D721Med (cell line): ENCODE measurements around the gene CTNNA3.

Source experiments
- DNase-seq: peaks from one replicate; pipeline ENCODE4 v3.0.0; 2011; ENCODE audit warnings: low spot score; ENCODE audit not compliant: insufficient read length
- FAIRE-seq: peaks from 2 replicates; lab custom pipeline; 2011; peaks lifted over from hg19 to GRCh38; lab: Jason Lieb, UNC
- CTCF ChIP-seq: IDR thresholded peaks from 2 replicates; pipeline ENCODE4 v1.5.1; 2012; ENCODE audit warnings: mild to moderate bottlenecking, control low read depth; ENCODE audit not compliant: insufficient read depth; ENCODE audit errors: missing control alignments

Gene CTNNA3

GRCh38 chr10:66321723-66322665 is 1374.0 kb downstream of the CTNNA3 start:
- no peak for TF ChIP-seq CTCF
- DNase-seq (no peak), FAIRE-seq (no peak)

- TF ChIP-seq CTCF: no peak
- no peak for FAIRE-seq
- DNase-seq: no peak
Observed at GRCh38 chr10:66318761-66319160, 1377.2 kb downstream of the CTNNA3 start.

GRCh38 chr10:66307826-66308225 is 1388.2 kb downstream of the CTNNA3 start:
- TF ChIP-seq CTCF: no peak
- DNase-seq (no peak), FAIRE-seq (no peak)

DNA sequence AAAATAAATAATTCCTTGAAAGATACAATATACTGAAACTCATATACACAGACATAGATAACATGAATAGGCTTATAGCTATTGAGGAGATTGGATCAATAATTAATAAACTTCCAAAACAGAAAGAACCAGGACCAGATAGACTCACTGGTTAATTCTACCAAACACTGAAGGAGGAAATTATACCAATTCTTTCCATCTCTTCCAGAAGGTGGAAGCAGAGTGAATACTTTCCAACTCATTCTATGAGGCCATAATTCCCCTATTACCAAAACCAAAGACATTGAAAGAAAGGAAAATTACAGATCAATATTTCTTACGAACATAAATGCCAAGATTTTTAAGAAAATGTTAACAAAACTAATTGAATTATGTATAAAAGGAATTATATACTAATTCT is 1394.9 kb downstream of the CTNNA3 start:
- no peak for DNase-seq
- no peak for FAIRE-seq
- TF ChIP-seq CTCF: no peak

GRCh38 chr10:66295602-66296001 is 1400.4 kb downstream of the CTNNA3 start:
- FAIRE-seq (no peak), DNase-seq (no peak)
- TF ChIP-seq CTCF: no peak

DNA sequence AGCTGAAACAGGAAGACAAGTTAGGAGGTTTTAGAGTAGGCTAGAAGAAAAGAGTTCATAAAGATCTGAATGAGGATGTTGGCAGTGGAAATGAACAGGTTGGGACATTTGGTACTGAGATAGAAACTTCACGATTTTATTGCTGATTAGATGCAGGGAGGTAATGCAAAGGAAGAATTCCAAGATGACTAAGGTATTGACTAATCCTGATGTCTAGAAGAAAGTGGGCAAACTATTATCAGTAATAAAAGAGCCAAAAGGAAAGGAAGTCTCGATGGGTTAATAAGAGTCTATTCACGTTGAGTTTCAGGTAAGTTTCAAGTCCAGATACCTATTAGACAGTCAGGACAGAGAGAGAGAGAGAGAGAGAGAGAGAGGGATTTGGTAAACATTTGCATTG is 1401.5 kb downstream of the CTNNA3 start:
- no peak for TF ChIP-seq CTCF
- FAIRE-seq: no peak
- no peak for DNase-seq

- FAIRE-seq (peak; percentile 35), DNase-seq (no peak)
- TF ChIP-seq CTCF: no peak
Observed at GRCh38 chr10:66292922-66293321, 1403.1 kb downstream of the CTNNA3 start.
